GM12891 (cell line): ENCODE measurements around the gene TNFAIP8.

Experiments used
- DNase-seq: peaks from one replicate; pipeline ENCODE4 v3.0.0; 2011; ENCODE audit warnings: low spot score; ENCODE audit not compliant: insufficient read length
- FAIRE-seq: peaks from 2 replicates; lab custom pipeline; 2011; peaks lifted over from hg19 to GRCh38; lab: Jason Lieb, UNC
- PAX5 ChIP-seq: IDR thresholded peaks from 2 replicates; pipeline ENCODE4 v1.6.1; 2011; ENCODE audit warnings: low read length, moderate library complexity, mild to moderate bottlenecking; ENCODE audit not compliant: insufficient read depth, severe bottlenecking
- POLR2A ChIP-seq: IDR thresholded peaks from 2 replicates; pipeline ENCODE4 v1.6.1; 2011; ENCODE audit warnings: low read depth, low read length, control low read depth
- POLR2AphosphoS5 ChIP-seq: IDR thresholded peaks from 2 replicates; pipeline ENCODE4 v1.6.1; 2011; ENCODE audit warnings: low read depth, low read length, control low read depth
- POU2F2 ChIP-seq: IDR thresholded peaks from 2 replicates; pipeline ENCODE4 v1.6.1; 2011; ENCODE audit warnings: low read depth, mild to moderate bottlenecking, control low read depth, low read length, moderate library complexity
- SPI1 ChIP-seq: IDR thresholded peaks from 2 replicates; pipeline ENCODE4 v1.6.1; 2011; ENCODE audit warnings: low read depth, low read length, control low read depth
- TAF1 ChIP-seq: IDR thresholded peaks from 2 replicates; pipeline ENCODE4 v1.6.1; 2011; ENCODE audit warnings: low read depth, low read length, control low read depth

Gene TNFAIP8

GRCh38 chr5:119327018-119327417, 28.8 kb upstream of the TNFAIP8 start:
- FAIRE-seq, result no peak
- TF ChIP-seq PAX5, result no peak
- no peak for TF ChIP-seq POLR2AphosphoS5
- TF ChIP-seq TAF1, result no peak
- TF ChIP-seq POU2F2, result no peak
- no peak for TF ChIP-seq SPI1
- TF ChIP-seq POLR2A, result no peak
- no peak for DNase-seq

- peak; percentile 23 for FAIRE-seq
Measured at GRCh38 chr5:119328753-119329602, 26.8 kb upstream of the TNFAIP8 start.

GRCh38 chr5:119329666-119330065, 26.2 kb upstream of the TNFAIP8 start:
- FAIRE-seq (no peak), DNase-seq (no peak)
- TF ChIP-seq POU2F2 (no peak), POLR2A (no peak), TAF1 (no peak), POLR2AphosphoS5 (no peak), PAX5 (no peak), SPI1 (no peak)

More at GRCh38 chr5:119328753-119329602, 26.8 kb upstream of the TNFAIP8 start:
- TF ChIP-seq POLR2AphosphoS5, result no peak
- TF ChIP-seq SPI1, result no peak
- TF ChIP-seq TAF1, result no peak
- no peak for TF ChIP-seq PAX5
- TF ChIP-seq POU2F2, result no peak
- no peak for TF ChIP-seq POLR2A
- no peak for DNase-seq

- TF ChIP-seq TAF1 (no peak), PAX5 (no peak), POU2F2 (no peak), SPI1 (no peak), POLR2AphosphoS5 (no peak), POLR2A (no peak)
- DNase-seq, result no peak
- peak; percentile 64 for FAIRE-seq
Measured at GRCh38 chr5:119330367-119331183, 25.2 kb upstream of the TNFAIP8 start.

GRCh38 chr5:119331566-119332095, 24.2 kb upstream of the TNFAIP8 start:
- DNase-seq (no peak), FAIRE-seq (peak; percentile 47)
- TF ChIP-seq PAX5, result no peak
- TF ChIP-seq POLR2AphosphoS5, result no peak
- TF ChIP-seq POLR2A, result no peak
- TF ChIP-seq SPI1, result no peak
- no peak for TF ChIP-seq TAF1
- TF ChIP-seq POU2F2, result no peak

GRCh38 chr5:119332208-119332607, 23.6 kb upstream of the TNFAIP8 start:
- FAIRE-seq, result peak; percentile 28
- DNase-seq, result no peak
- no peak for TF ChIP-seq POU2F2
- 0 out of 2 replicates have a peak, but pooled peaks have one; percentile 2 for TF ChIP-seq SPI1

GRCh38 chr5:119332978-119333401, 22.8 kb upstream of the TNFAIP8 start:
- TF ChIP-seq POLR2AphosphoS5 (no peak), TAF1 (no peak; the same call in 1 of the 2 replicates), POLR2A (peak; percentile 34; the same call in 1 of the 2 replicates), SPI1 (peak; percentile 78)
- FAIRE-seq, result peak; percentile 40

GRCh38 chr5:119333421-119333851, 22.4 kb upstream of the TNFAIP8 start:
- no peak for DNase-seq
- FAIRE-seq, result peak; percentile 71
- TF ChIP-seq POLR2A, result no peak
- no peak for TF ChIP-seq TAF1
- TF ChIP-seq POLR2AphosphoS5, result no peak
- 0 out of 2 replicates have a peak, but pooled peaks have one; percentile 24 for TF ChIP-seq POU2F2
- TF ChIP-seq PAX5, result no peak
- TF ChIP-seq SPI1, result no peak

More at GRCh38 chr5:119332978-119333401, 22.8 kb upstream of the TNFAIP8 start:
- DNase-seq, result no peak

GRCh38 chr5:119335261-119335677, 20.6 kb upstream of the TNFAIP8 start:
- TF ChIP-seq SPI1 (no peak), TAF1 (no peak), PAX5 (no peak), POLR2A (no peak), POU2F2 (no peak), POLR2AphosphoS5 (no peak)
- peak; percentile 16 for FAIRE-seq
- no peak for DNase-seq
